Endothelial cell of umbilical vein (primary cell): Measurements from ENCODE around the gene FPGS. TPM values are rescaled to one million over a fixed set of nuclear protein-coding genes. Genes with fewer than 3 reads are reported as not detected.

Experiments used
- BruUV-seq: library from RNA; stranded (reverse); fragments of 400-500 nt; replicated peaks from 2 replicates; lab custom pipeline; 2021; lab: Mats Ljungman, UMichigan
- CTCF ChIA-PET: fragments of 300-600, 350-600 bp; sonication (Branson Sonifier 250); formaldehyde crosslinking; loops from one replicate; lab custom pipeline; 2021; ENCODE audit warnings: antibody characterized with exemption, inconsistent platforms; lab: Charles Lee
- POLR2A ChIA-PET: fragments of 300-600, 350-600 bp; sonication (Branson Sonifier 250); formaldehyde crosslinking; loops from one replicate; lab custom pipeline; 2021; ENCODE audit warnings: antibody characterized with exemption, inconsistent platforms; lab: Charles Lee
- DNase-seq: peaks from one replicate; pipeline ENCODE4 v3.0.0-alpha.2; 2011; ENCODE audit warnings: low read depth, low spot score
- FAIRE-seq: peaks from 2 replicates; lab custom pipeline; 2011; peaks lifted over from hg19 to GRCh38; lab: Jason Lieb, UNC
- H2AFZ ChIP-seq: 2 replicates; pipeline ENCODE4 v1.6.0; 2012; ENCODE audit warnings: low read depth, low read length, control low read depth, inconsistent platforms
- H3K27ac ChIP-seq: 2 replicates; pipeline ENCODE4 v1.5.1; 2011; ENCODE audit warnings: low read depth, mild to moderate bottlenecking, control low read depth, low read length, moderate library complexity; ENCODE audit not compliant: insufficient read depth
- H3K27me3 ChIP-seq, 2 experiments: 2 replicates each; pipeline versions ENCODE4 v1.6.0 to v1.6.1; 2011; ENCODE audit warnings: low read length in 2 of 2, mixed read lengths in 1 of 2; ENCODE audit not compliant: control insufficient read depth in 2 of 2, insufficient read depth in 2 of 2
- H3K36me3 ChIP-seq, 2 experiments: 2 replicates in 1 of 2; 3 replicates in 1 of 2; pipeline ENCODE4 v1.5.1; 2011; ENCODE audit warnings: low read length in 2 of 2, mild to moderate bottlenecking in 1 of 2, moderate library complexity in 1 of 2; ENCODE audit not compliant: control insufficient read depth in 2 of 2, insufficient read depth in 2 of 2; ENCODE audit errors: extremely low read depth in 1 of 2
- H3K4me1 ChIP-seq: 3 replicates; pipeline ENCODE4 v1.5.1; 2011; ENCODE audit warnings: mild to moderate bottlenecking, low read length; ENCODE audit not compliant: control insufficient read depth, insufficient read depth; ENCODE audit errors: extremely low read depth
- H3K4me2 ChIP-seq: 2 replicates; pipeline ENCODE4 v1.6.1; 2011; ENCODE audit warnings: low read length, control low read depth, mixed read lengths; ENCODE audit not compliant: insufficient read depth
- H3K4me3 ChIP-seq, 3 experiments: fragments of 200-600 bp in 1 of 3; sonication (generic), shearing (Covaris generic) in 1 of 3; replicated peaks in 1 of 3; 2 replicates each; pipeline ENCODE4 v1.5.1; 2011 to 2016; ENCODE audit warnings: control low read depth in 3 of 3, low read length in 3 of 3, mild to moderate bottlenecking in 2 of 3, inconsistent platforms in 1 of 3, low read depth in 1 of 3, moderate library complexity in 1 of 3; ENCODE audit not compliant: insufficient read depth in 1 of 3
- H3K79me2 ChIP-seq: 2 replicates; pipeline ENCODE4 v1.6.0; 2012; ENCODE audit warnings: low read length, inconsistent platforms; ENCODE audit not compliant: control insufficient read depth, insufficient read depth
- H3K9ac ChIP-seq: replicated peaks from 2 replicates; pipeline ENCODE3; 2011; ENCODE audit warnings: low read length, control low read depth; ENCODE audit not compliant: insufficient read depth; ENCODE audit errors: extremely low read depth
- H3K9me1 ChIP-seq: replicated peaks from 3 replicates; pipeline ENCODE4 v1.6.0; 2011; ENCODE audit warnings: mild to moderate bottlenecking, low read length; ENCODE audit not compliant: control insufficient read depth, insufficient read depth; ENCODE audit errors: extremely low read depth
- H3K9me3 ChIP-seq: replicated peaks from 2 replicates; pipeline ENCODE4 v1.5.1; 2012; ENCODE audit warnings: low read length, inconsistent platforms; ENCODE audit not compliant: control insufficient read depth, insufficient read depth
- H4K20me1 ChIP-seq: replicated peaks from 2 replicates; pipeline ENCODE3; 2011; ENCODE audit warnings: mild to moderate bottlenecking, low read length; ENCODE audit not compliant: control insufficient read depth, insufficient read depth; ENCODE audit errors: extremely low read depth
- CTCF ChIP-seq, 2 donors: IDR thresholded peaks; 1 replicate in 1 of 2; 2 replicates in 1 of 2; pipeline ENCODE4 v1.5.1; 2011; ENCODE audit warnings: low read length in 2 of 2, mild to moderate bottlenecking in 2 of 2, moderate library complexity in 2 of 2, control low read depth in 1 of 2, inconsistent platforms in 1 of 2, low read depth in 1 of 2; ENCODE audit not compliant: insufficient read depth in 1 of 2; ENCODE audit errors: extremely low read depth in 1 of 2
- EZH2 ChIP-seq: IDR thresholded peaks from 2 replicates; pipeline ENCODE4 v1.6.1; 2012; ENCODE audit warnings: borderline replicate concordance, low read depth, mild to moderate bottlenecking, moderate library complexity, low read length, inconsistent platforms; ENCODE audit not compliant: severe bottlenecking
- GATA2 ChIP-seq: IDR thresholded peaks from 2 replicates; pipeline ENCODE4 v1.7.0; 2011; ENCODE audit warnings: low read depth, mild to moderate bottlenecking, moderate library complexity, mixed read lengths, low read length; ENCODE audit not compliant: insufficient read length, insufficient read depth
- JUN ChIP-seq: IDR thresholded peaks from 2 replicates; pipeline ENCODE4 v1.6.1; 2011; ENCODE audit warnings: borderline replicate concordance, low read depth; ENCODE audit not compliant: insufficient read length, insufficient read depth
- MAX ChIP-seq: IDR thresholded peaks from 2 replicates; pipeline ENCODE4 v1.6.1; 2011; ENCODE audit not compliant: insufficient read depth, insufficient read length
- MYC ChIP-seq: IDR thresholded peaks from one replicate; pipeline ENCODE4 v1.6.1; 2011; ENCODE audit warnings: mild to moderate bottlenecking, low read depth, low read length
- POLR2A ChIP-seq: IDR thresholded peaks from 2 replicates; pipeline ENCODE4 v1.6.1; 2012; ENCODE audit warnings: low read depth, mild to moderate bottlenecking, control low read depth, low read length
- POLR2AphosphoS5 ChIP-seq: IDR thresholded peaks from 2 replicates; pipeline ENCODE4 v1.6.1; 2012; ENCODE audit warnings: low read depth, mild to moderate bottlenecking, control low read depth, low read length, moderate library complexity; ENCODE audit not compliant: insufficient read depth
- dilution Hi-C: fragments of 300-500 bp; cut with MboI; formaldehyde crosslinking; loops from one replicate; pipeline ENCODE4 v1.15.0; 2019; ENCODE audit warnings: low sequenced_read_pairs; ENCODE audit not compliant: extremely low pct_ligation_motif_present
- intact Hi-C: fragments of 100-400 bp; cut with micrococcal nuclease; formaldehyde crosslinking; loops from one replicate; pipeline ENCODE4 v1.10.0; 2022
- polyA plus RNA-seq, 4 experiments: library from polyadenylated mRNA; depleted of rRNA in 3 of 4; stranded (reverse) in 3 of 4; unstranded in 1 of 4; fragments of >200 nt; gene quantifications; 2 replicates each; pipeline versions ENCODE4 v1.2.1 to v1.2.3, GENCODE V29; 2011 to 2012; ENCODE audit warnings: missing spikeins in 1 of 4
- total RNA-seq: library from RNA; stranded (reverse); gene quantifications from 2 replicates; pipeline ENCODE4 v1.2.3, GENCODE V29; 2021

The FPGS gene
- total and polyA plus RNA-seq, 2 donors (not counting 3 experiments of a cell fraction or from before 2014, with no cell fraction given) = 77.7 to 90.2 TPM

GRCh38 chr9:127837346-127837745 is 34.7 kb downstream of the FPGS start:
- BruUV-seq = no TSS peak
- Histone ChIP-seq H4K20me1 (no peaks in the 10 kb centered on the region), H3K4me2 (peak overlapping the region; percentile 51), H3K4me1 (peaks cover 68% of the 10 kb centered on the region), H3K79me2 (peaks cover 86% of the 10 kb centered on the region), H3K9me3 (no peaks in the 10 kb centered on the region), H3K4me3 (no peak overlapping the region), H3K9ac (peak overlapping the region; percentile 83), H3K27me3 (no peaks in the 10 kb centered on the region), H3K9me1 (no peaks in the 10 kb centered on the region), H3K36me3 (peaks cover 19 to 27% of the 10 kb centered on the region in 2 experiments), H2AFZ (no peak overlapping the region), H3K27ac (peak overlapping the region; percentile 98)
- DNase-seq = no peak
- TF ChIP-seq GATA2 = no peak
- no peak for TF ChIP-seq EZH2
- TF ChIP-seq MYC = no peak
- TF ChIP-seq POLR2AphosphoS5 = no peak
- TF ChIP-seq CTCF (IDR thresholded peaks at IDR 0.05; ENCODE audit: extremely low read depth in 1 of 2, insufficient read depth in 1 of 2, low read depth in 1 of 2, low read length in 2 of 2) = no peak
- no peak for TF ChIP-seq POLR2A
- no peak for TF ChIP-seq MAX
- TF ChIP-seq JUN = no peak
- intact Hi-C loops = no loop called here
- CTCF ChIA-PET = interaction anchor here (0.8 to 6.7 kb wide), 6 partner anchors 9 to 32 kb away, joined by 3 to 42 read pairs (median 11); partner anchors contain the start of gene ENG
- POLR2A ChIA-PET = interaction anchor here (3.1 kb wide), 1 partner anchor 16 kb away, joined by 14 read pairs; the partner anchor contains the start of gene ENG
- dilution Hi-C loops = no loop called here
- peak; percentile 50 for FAIRE-seq
